HEK293 (cell line): ENCODE data around the gene PKDREJ.

Experiments
- CTCF ChIA-PET: fragments of 350-600 bp; formaldehyde crosslinking; extraction: SDS; loops from one replicate; lab custom pipeline; 2021; ENCODE audit warnings: antibody characterized with exemption; lab: Yijun Ruan, JAX
- POLR2A ChIA-PET: fragments of 300-600 bp; formaldehyde crosslinking; extraction: SDS; loops from one replicate; lab custom pipeline; 2020; ENCODE audit warnings: antibody characterized with exemption, inconsistent platforms; lab: Yijun Ruan, JAX
- H3K27ac ChIP-seq: fragments of 200-500 bp; sonication (Bioruptor generic); 2 replicates; pipeline ENCODE4 v1.5.1; 2014; ENCODE audit warnings: low read depth, low read length, control low read depth, inconsistent platforms; ENCODE audit errors: extremely low read depth
- H3K36me3 ChIP-seq, 2 experiments: fragments of 200-500 bp in 1 of 2; sonication (Bioruptor generic) in 1 of 2; 1 replicate in 1 of 2; 2 replicates in 1 of 2; pipeline ENCODE4 v1.5.1; 2014 to 2017; ENCODE audit warnings: inconsistent platforms in 2 of 2, low read length in 2 of 2; ENCODE audit not compliant: control insufficient read depth in 2 of 2, insufficient read depth in 1 of 2
- H3K4me1 ChIP-seq: fragments of 200-500 bp; sonication (Bioruptor generic); 2 replicates; pipeline ENCODE4 v1.5.1; 2014; ENCODE audit warnings: mild to moderate bottlenecking, low read length, inconsistent platforms; ENCODE audit not compliant: control insufficient read depth, insufficient read depth
- H3K4me3 ChIP-seq: 2 replicates; pipeline ENCODE4 v1.5.1; 2011; ENCODE audit warnings: low read depth, mild to moderate bottlenecking, control low read depth, low read length, moderate library complexity
- H3K9me3 ChIP-seq: fragments of 200-500 bp; sonication (Bioruptor generic); 2 replicates; pipeline ENCODE4 v1.5.1; 2014; ENCODE audit warnings: low read depth, low read length, inconsistent platforms; ENCODE audit not compliant: control insufficient read depth, insufficient read depth
- AEBP2 ChIP-seq: fragments of 450-650 bp; formaldehyde crosslinking; IDR thresholded peaks from 2 replicates; pipeline ENCODE4 v1.5.1; 2016; ENCODE audit warnings: missing biosample characterization, missing genetic modification characterization, borderline replicate concordance
- GFI1B ChIP-seq: fragments of 450-650 bp; formaldehyde crosslinking; IDR thresholded peaks from 2 replicates; pipeline ENCODE4 v1.5.1; 2016; ENCODE audit warnings: missing biosample characterization, missing genetic modification characterization
- INSM2 ChIP-seq: fragments of 450-650 bp; formaldehyde crosslinking; IDR thresholded peaks from 2 replicates; pipeline ENCODE4 v1.5.1; 2016; ENCODE audit warnings: missing biosample characterization, missing genetic modification characterization
- KLF17 ChIP-seq: fragments of 450-650 bp; formaldehyde crosslinking; IDR thresholded peaks from 2 replicates; pipeline ENCODE4 v1.5.1; 2016; ENCODE audit warnings: missing biosample characterization, missing genetic modification characterization
- KLF9 ChIP-seq: fragments of 450-650 bp; formaldehyde crosslinking; IDR thresholded peaks from 2 replicates; pipeline ENCODE4 v1.5.1; 2016; ENCODE audit warnings: missing biosample characterization, missing genetic modification characterization, low read depth
- REPIN1 ChIP-seq: fragments of 450-650 bp; formaldehyde crosslinking; IDR thresholded peaks from 2 replicates; pipeline ENCODE4 v1.5.1; 2017; ENCODE audit warnings: missing biosample characterization, missing genetic modification characterization, low read depth
- REST ChIP-seq: fragments of 450-650 bp; formaldehyde crosslinking; IDR thresholded peaks from 2 replicates; pipeline ENCODE4 v1.5.1; 2016; ENCODE audit warnings: missing biosample characterization, missing genetic modification characterization
- SP7 ChIP-seq: fragments of 450-650 bp; formaldehyde crosslinking; IDR thresholded peaks from 2 replicates; pipeline ENCODE4 v1.5.1; 2016; ENCODE audit warnings: missing biosample characterization, missing genetic modification characterization
- TSHZ1 ChIP-seq: fragments of 450-650 bp; formaldehyde crosslinking; IDR thresholded peaks from 2 replicates; pipeline ENCODE4 v1.5.1; 2016; ENCODE audit warnings: missing biosample characterization, missing genetic modification characterization, borderline replicate concordance
- YY2 ChIP-seq: fragments of 450-650 bp; formaldehyde crosslinking; IDR thresholded peaks from 2 replicates; pipeline ENCODE4 v1.5.1; 2016; ENCODE audit warnings: missing biosample characterization, missing genetic modification characterization
- ZEB2 ChIP-seq: fragments of 450-650 bp; formaldehyde crosslinking; IDR thresholded peaks from 2 replicates; pipeline ENCODE4 v1.5.1; 2016; ENCODE audit warnings: missing biosample characterization, missing genetic modification characterization
- ZFP3 ChIP-seq: fragments of 450-650 bp; formaldehyde crosslinking; IDR thresholded peaks from 2 replicates; pipeline ENCODE4 v1.5.1; 2016; ENCODE audit warnings: low read depth, missing biosample characterization, missing genetic modification characterization
- ZNF138 ChIP-seq: fragments of 450-650 bp; formaldehyde crosslinking; IDR thresholded peaks from 2 replicates; pipeline ENCODE4 v1.5.1; 2016; ENCODE audit warnings: missing biosample characterization, missing genetic modification characterization, borderline replicate concordance
- ZNF18 ChIP-seq: fragments of 450-650 bp; formaldehyde crosslinking; IDR thresholded peaks from 2 replicates; pipeline ENCODE4 v1.5.1; 2016; ENCODE audit warnings: missing biosample characterization, missing genetic modification characterization
- ZNF184 ChIP-seq: fragments of 450-650 bp; IDR thresholded peaks from 2 replicates; pipeline ENCODE4 v1.5.1; 2018; ENCODE audit warnings: missing biosample characterization, mild to moderate bottlenecking, missing genetic modification characterization
- ZNF529 ChIP-seq: fragments of 450-650 bp; formaldehyde crosslinking; IDR thresholded peaks from 2 replicates; pipeline ENCODE4 v1.5.1; 2017; ENCODE audit warnings: missing genetic modification characterization, missing biosample characterization; ENCODE audit not compliant: insufficient replicate concordance
- ZNF585B ChIP-seq: fragments of 450-650 bp; formaldehyde crosslinking; IDR thresholded peaks from 2 replicates; pipeline ENCODE4 v1.5.1; 2016; ENCODE audit warnings: missing biosample characterization, missing genetic modification characterization
- ZSCAN23 ChIP-seq: fragments of 450-650 bp; formaldehyde crosslinking; IDR thresholded peaks from 2 replicates; pipeline ENCODE4 v1.5.1; 2016; ENCODE audit warnings: missing biosample characterization, missing genetic modification characterization
- ZSCAN5A ChIP-seq: fragments of 450-650 bp; formaldehyde crosslinking; IDR thresholded peaks from 2 replicates; pipeline ENCODE4 v1.5.1; 2016; ENCODE audit warnings: missing biosample characterization, missing genetic modification characterization
- TF ChIP-seq, protein P1 (sequence below): fragments of 450-650 bp; formaldehyde crosslinking; IDR thresholded peaks from 2 replicates; pipeline ENCODE4 v1.5.1; 2017; ENCODE audit warnings: missing biosample characterization, missing genetic modification characterization

Gene PKDREJ

GRCh38 chr22:46214616-46215015 is 48.5 kb downstream of the PKDREJ start:
- TF ChIP-seq ZSCAN23 (tag by site-specific recombination) (no peak), ZEB2 (tag by site-specific recombination) (no peak), AEBP2 (tag by site-specific recombination) (no peak), KLF9 (tag by site-specific recombination) (no peak), ZNF18 (tag by site-specific recombination) (no peak), ZNF585B (no peak), GFI1B (tag by site-specific recombination) (no peak), ZSCAN5A (tag by site-specific recombination) (no peak), ZNF138 (tag by site-specific recombination) (no peak), ZNF529 (tag by site-specific recombination) (no peak), SP7 (tag by site-specific recombination) (no peak), YY2 (tag by site-specific recombination) (no peak), ZFP3 (no peak), REST (tag by site-specific recombination) (no peak), INSM2 (tag by site-specific recombination) (no peak), KLF17 (no peak), REPIN1 (tag by site-specific recombination) (no peak), TSHZ1 (tag by site-specific recombination) (no peak), ZNF184 (tag by site-specific recombination) (no peak)
- TF ChIP-seq, protein P1, sequence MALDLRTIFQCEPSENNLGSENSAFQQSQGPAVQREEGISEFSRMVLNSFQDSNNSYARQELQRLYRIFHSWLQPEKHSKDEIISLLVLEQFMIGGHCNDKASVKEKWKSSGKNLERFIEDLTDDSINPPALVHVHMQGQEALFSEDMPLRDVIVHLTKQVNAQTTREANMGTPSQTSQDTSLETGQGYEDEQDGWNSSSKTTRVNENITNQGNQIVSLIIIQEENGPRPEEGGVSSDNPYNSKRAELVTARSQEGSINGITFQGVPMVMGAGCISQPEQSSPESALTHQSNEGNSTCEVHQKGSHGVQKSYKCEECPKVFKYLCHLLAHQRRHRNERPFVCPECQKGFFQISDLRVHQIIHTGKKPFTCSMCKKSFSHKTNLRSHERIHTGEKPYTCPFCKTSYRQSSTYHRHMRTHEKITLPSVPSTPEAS (tag by site-specific recombination), result no peak
- no peaks in the 10 kb centered on the region for H3K4me1 ChIP-seq
- H3K9me3 ChIP-seq, result no peaks in the 10 kb centered on the region; the same call in 1 of the 2 replicates
- POLR2A ChIA-PET, result no interaction called here
- H3K36me3 ChIP-seq, result peaks cover 0 to 38% of the 10 kb centered on the region in 2 experiments; a peak in 2 of 3 replicates
- CTCF ChIA-PET, result no interaction called here
- H3K4me3 ChIP-seq, result no peak overlapping the region
- no peak overlapping the region for H3K27ac ChIP-seq
